Ramos (cell line): ENCODE data around the gene APOL6.

Experiments
- in situ Hi-C: fragments of 300-500 bp; cut with MboI; formaldehyde crosslinking; loops from one replicate; pipeline ENCODE4 v1.14.3; 2022; ENCODE audit warnings: low sequenced_read_pairs; ENCODE audit not compliant: unreplicated experiment

APOL6 gene

GRCh38 chr22:35703861-35704584 lies 55.8 kb downstream of the APOL6 start:
- in situ Hi-C loops: no loop called here

GRCh38 chr22:35705141-35705540 lies 56.9 kb downstream of the APOL6 start:
- in situ Hi-C loops: no loop called here

GRCh38 chr22:35708453-35708852 lies 60.2 kb downstream of the APOL6 start:
- in situ Hi-C loops: no loop called here

GRCh38 chr22:35708917-35709316 lies 60.7 kb downstream of the APOL6 start:
- in situ Hi-C loops: no loop called here

- in situ Hi-C loops: no loop called here
Measured at GRCh38 chr22:35711336-35711735, 63.1 kb downstream of the APOL6 start.

- in situ Hi-C loops: no loop called here
Measured at GRCh38 chr22:35712672-35713071, 64.4 kb downstream of the APOL6 start.

- in situ Hi-C loops: no loop called here
Measured at GRCh38 chr22:35717572-35717971, 69.3 kb downstream of the APOL6 start, which contains the start of gene APOL5. Gene APOL5 (plus strand): TSS chr22:35717872. CDS start chr22:35717872, 0 bp downstream.
